CD4-positive, alpha-beta memory T cell (primary cell): ENCODE data around the gene VPS37C. TPM values are rescaled to one million over a fixed set of nuclear protein-coding genes. Genes with fewer than 3 reads are reported as not detected.

Experiments
- CTCF ChIA-PET: fragments of 350-600 bp; sonication (Branson Sonifier 250); formaldehyde crosslinking; loops from one replicate; lab custom pipeline; 2021; ENCODE audit warnings: inconsistent platforms; ENCODE audit not compliant: partially characterized antibody; lab: Charles Lee
- POLR2A ChIA-PET: fragments of 350-600 bp; sonication (Branson Sonifier 250); formaldehyde crosslinking; loops from one replicate; lab custom pipeline; 2021; ENCODE audit not compliant: partially characterized antibody; lab: Charles Lee
- DNase-seq, 5 donors: peaks; one replicate each; pipeline versions ENCODE4 v3.0.0 to v3.0.0-alpha.2; 2020 to 2022; ENCODE audit warnings: mixed read lengths in 1 of 5
- H3K27ac ChIP-seq: one replicate; pipeline ENCODE4 v1.7.0; 2013; ENCODE audit warnings: low read depth, low read length
- H3K27me3 ChIP-seq: 2 replicates; pipeline ENCODE4 v1.7.0; 2013; ENCODE audit warnings: mild to moderate bottlenecking, low read length, moderate library complexity; ENCODE audit not compliant: insufficient read depth
- H3K36me3 ChIP-seq: 2 replicates; pipeline ENCODE4 v1.7.0; 2013; ENCODE audit warnings: mild to moderate bottlenecking, low read length, moderate library complexity; ENCODE audit not compliant: insufficient read depth
- H3K4me1 ChIP-seq: 2 replicates; pipeline ENCODE4 v1.7.0; 2013; ENCODE audit warnings: mild to moderate bottlenecking, low read length, moderate library complexity; ENCODE audit not compliant: insufficient read depth
- H3K4me3 ChIP-seq, 2 donors: one replicate each; pipeline ENCODE4 v1.7.0; 2013; ENCODE audit warnings: low read length in 2 of 2, mild to moderate bottlenecking in 1 of 2
- H3K9me3 ChIP-seq, 2 donors: one replicate each; pipeline ENCODE4 v1.7.0; 2013; ENCODE audit warnings: low read length in 2 of 2, control low read depth in 1 of 2; ENCODE audit not compliant: control insufficient read depth in 1 of 2
- H3K27ac Mint-ChIP-seq, 7 donors: one replicate each; pipeline ENCODE4 v1.8.0; 2020 to 2021; ENCODE audit warnings: mixed read lengths in 7 of 7, mild to moderate bottlenecking in 6 of 7, inconsistent platforms in 3 of 7, moderate library complexity in 3 of 7
- H3K27me3 Mint-ChIP-seq, 2 donors: one replicate each; pipeline ENCODE4 v1.8.0; 2020 to 2021; ENCODE audit warnings: mixed read lengths in 2 of 2
- H3K36me3 Mint-ChIP-seq, 2 donors: one replicate each; pipeline ENCODE4 v1.8.0; 2020 to 2021; ENCODE audit warnings: mixed read lengths in 2 of 2, inconsistent platforms in 1 of 2, mild to moderate bottlenecking in 1 of 2
- H3K4me1 Mint-ChIP-seq, 4 donors: one replicate each; pipeline ENCODE4 v1.8.0; 2020 to 2021; ENCODE audit warnings: mixed read lengths in 4 of 4, mild to moderate bottlenecking in 1 of 4
- H3K4me3 Mint-ChIP-seq, 8 donors: one replicate each; pipeline ENCODE4 v1.8.0; 2020 to 2021; ENCODE audit warnings: mixed read lengths in 8 of 8, mild to moderate bottlenecking in 7 of 8, moderate library complexity in 6 of 8, inconsistent platforms in 3 of 8
- H3K9me3 Mint-ChIP-seq, 8 donors: one replicate each; pipeline ENCODE4 v1.8.0; 2020 to 2021; ENCODE audit warnings: mixed read lengths in 8 of 8, mild to moderate bottlenecking in 5 of 8, inconsistent platforms in 3 of 8, moderate library complexity in 1 of 8
- intact Hi-C: fragments of 100-400 bp; cut with micrococcal nuclease; formaldehyde crosslinking; loops from one replicate; pipeline ENCODE4 v1.15.1; 2023
- polyA plus RNA-seq, 2 donors: library from polyadenylated mRNA; unstranded; fragments of 300-500 nt; fragmentation: Illumina TruSeq; gene quantifications; one replicate each; pipeline ENCODE4 v1.2.3, GENCODE V29; 2021
- total RNA-seq, 2 experiments: library from RNA; stranded (reverse); gene quantifications; one replicate each; pipeline ENCODE4 v1.2.3, GENCODE V29; 2021

Gene VPS37C
- total and polyA plus RNA-seq, 4 experiments from 2014 or later: 0.25 to 7.9 (median 4.1) TPM

DNA sequence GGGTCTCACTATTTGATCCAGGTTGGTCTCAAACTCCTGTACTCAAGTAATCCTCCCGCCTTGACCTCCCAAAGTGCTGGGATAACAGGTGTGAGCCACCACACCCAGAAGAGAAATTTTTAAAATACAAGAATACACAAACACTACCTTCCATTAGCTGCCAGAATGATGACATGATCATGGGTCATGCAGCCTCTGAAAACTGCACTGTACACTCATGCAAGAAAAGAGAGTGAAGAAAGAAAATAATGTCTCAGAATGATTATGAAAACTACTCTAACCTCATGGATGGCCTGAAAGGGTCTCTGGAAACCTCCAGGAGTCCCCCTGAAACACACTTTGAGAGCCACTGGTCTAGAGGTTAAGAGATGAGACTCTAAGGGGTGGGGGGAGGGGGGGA, 18.8 kb downstream of the VPS37C start:
- Mint-ChIP-seq H3K27ac (peak overlapping the region in 1 of 7 donors; percentile 19), H3K4me1 (peaks cover 2 to 6% (median 5%) of the 10 kb centered on the region in 4 donors), H3K27me3 (no peaks in the 10 kb centered on the region), H3K36me3 (peaks cover 7% of the 10 kb centered on the region in 2 donors), H3K9me3 (peaks cover 0 to 2% (median 0%) of the 10 kb centered on the region in 8 donors), H3K4me3 (no peak overlapping the region)
- ChIA-PET POLR2A (interaction anchor here (1.0 kb wide), 1 partner anchor 122 kb away, joined by 3 read pairs; no protein-coding TSS in a partner anchor), CTCF (interaction anchor here (0.9 to 4.1 kb wide), 6 partner anchors 11 to 173 kb away, joined by 3 to 16 read pairs (median 4); partner anchors contain the start of gene CD5)
- DNase-seq: no peak
- H3K27me3 ChIP-seq: no peaks in the 10 kb centered on the region
- intact Hi-C loops: no loop called here
- no peak overlapping the region for H3K27ac ChIP-seq
- no peaks in the 10 kb centered on the region for H3K9me3 ChIP-seq
- H3K4me1 ChIP-seq: no peaks in the 10 kb centered on the region
- no peak overlapping the region for H3K4me3 ChIP-seq
- H3K36me3 ChIP-seq: peaks cover 7% of the 10 kb centered on the region

DNA sequence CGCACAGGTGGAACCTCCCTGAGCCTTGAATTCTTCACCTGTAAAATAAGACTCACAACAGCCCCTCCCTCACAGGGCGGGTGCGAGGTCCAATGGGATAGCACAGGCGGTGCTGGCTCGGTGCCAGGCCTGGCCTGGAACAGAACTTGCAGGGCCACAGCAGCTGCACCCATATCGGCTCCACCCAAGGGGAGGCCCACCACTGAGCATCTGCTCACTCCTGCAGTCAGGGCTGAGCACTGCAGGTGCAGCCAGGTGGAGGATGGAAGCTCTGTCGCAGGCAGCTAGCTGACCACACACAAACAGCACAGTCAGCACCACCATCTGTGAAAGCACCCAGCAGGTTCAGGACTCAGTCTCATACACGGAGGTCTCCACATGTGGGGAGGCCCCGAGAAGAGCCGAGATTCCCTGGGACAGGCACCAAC, 19.6 kb downstream of the VPS37C start:
- H3K27me3 ChIP-seq: no peaks in the 10 kb centered on the region
- intact Hi-C loops: no loop called here
- no peak overlapping the region for H3K4me3 ChIP-seq
- H3K27ac Mint-ChIP-seq: no peak overlapping the region
- CTCF ChIA-PET: interaction anchor here (0.6 to 4.1 kb wide), 6 partner anchors 12 to 172 kb away, joined by 3 to 16 read pairs (median 4); partner anchors contain the start of gene CD5
- no peak overlapping the region for H3K4me3 Mint-ChIP-seq
- H3K27me3 Mint-ChIP-seq: no peaks in the 10 kb centered on the region
- H3K9me3 ChIP-seq: no peaks in the 10 kb centered on the region
- peaks cover 11 to 12% of the 10 kb centered on the region in 2 donors for H3K36me3 Mint-ChIP-seq
- POLR2A ChIA-PET: interaction anchor here (1.0 kb wide), 2 partner anchors 12 to 121 kb away, joined by 3 read pairs; no protein-coding TSS in a partner anchor
- H3K27ac ChIP-seq: no peak overlapping the region
- peaks cover 0 to 2% (median 0%) of the 10 kb centered on the region in 8 donors for H3K9me3 Mint-ChIP-seq
- peaks cover 7% of the 10 kb centered on the region for H3K36me3 ChIP-seq
- no peak for DNase-seq
- peaks cover under 1 to 6% (median 2%) of the 10 kb centered on the region in 4 donors for H3K4me1 Mint-ChIP-seq
- no peaks in the 10 kb centered on the region for H3K4me1 ChIP-seq

GRCh38 chr11:61140416-61140815, 20.8 kb downstream of the VPS37C start:
- Histone ChIP-seq H3K27ac (no peak overlapping the region), H3K9me3 (no peaks in the 10 kb centered on the region), H3K27me3 (no peaks in the 10 kb centered on the region), H3K4me3 (no peak overlapping the region), H3K36me3 (peaks cover 7% of the 10 kb centered on the region), H3K4me1 (no peaks in the 10 kb centered on the region)
- peaks cover 8 to 11% of the 10 kb centered on the region in 2 donors for H3K36me3 Mint-ChIP-seq
- ChIA-PET CTCF (interaction anchor here (1.7 to 4.1 kb wide), 2 partner anchors 11 to 47 kb away, joined by 4 to 16 read pairs; no protein-coding TSS in a partner anchor), POLR2A (interaction anchor here (0.8 kb wide), 1 partner anchor 57 kb away, joined by 3 read pairs; no protein-coding TSS in a partner anchor)
- H3K27ac Mint-ChIP-seq: no peak overlapping the region
- peaks cover 0 to 2% (median 0%) of the 10 kb centered on the region in 4 donors for H3K4me1 Mint-ChIP-seq
- intact Hi-C loops: no loop called here
- H3K4me3 Mint-ChIP-seq: no peak overlapping the region
- peaks cover 0 to 2% (median 0%) of the 10 kb centered on the region in 8 donors for H3K9me3 Mint-ChIP-seq
- no peaks in the 10 kb centered on the region for H3K27me3 Mint-ChIP-seq
- DNase-seq: no peak

DNA sequence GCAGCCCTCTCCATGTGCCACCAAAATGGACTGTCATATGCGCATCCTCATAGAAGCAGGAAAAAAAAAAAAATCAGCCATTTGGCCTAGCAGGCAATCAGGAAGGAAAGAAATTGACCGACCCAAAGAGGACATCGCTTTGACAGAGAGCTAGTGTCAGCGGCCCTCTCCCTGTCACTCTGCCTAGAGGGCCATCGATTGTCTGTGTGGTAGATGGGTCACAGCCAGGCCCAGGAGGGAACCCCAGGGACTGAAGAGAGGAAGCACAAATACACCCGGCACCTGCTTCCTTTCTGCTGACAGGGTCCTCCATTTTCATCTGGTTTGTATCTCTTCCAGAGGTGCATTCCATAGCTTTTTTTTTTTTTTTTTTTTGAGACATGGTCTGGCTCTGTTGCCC, 21.8 kb downstream of the VPS37C start:
- DNase-seq: no peak
- H3K4me1 Mint-ChIP-seq: peaks cover 0 to 2% (median 0%) of the 10 kb centered on the region in 4 donors
- POLR2A ChIA-PET: interaction anchor here (1.2 kb wide), 1 partner anchor 12 kb away, joined by 4 read pairs; no protein-coding TSS in a partner anchor

DNA sequence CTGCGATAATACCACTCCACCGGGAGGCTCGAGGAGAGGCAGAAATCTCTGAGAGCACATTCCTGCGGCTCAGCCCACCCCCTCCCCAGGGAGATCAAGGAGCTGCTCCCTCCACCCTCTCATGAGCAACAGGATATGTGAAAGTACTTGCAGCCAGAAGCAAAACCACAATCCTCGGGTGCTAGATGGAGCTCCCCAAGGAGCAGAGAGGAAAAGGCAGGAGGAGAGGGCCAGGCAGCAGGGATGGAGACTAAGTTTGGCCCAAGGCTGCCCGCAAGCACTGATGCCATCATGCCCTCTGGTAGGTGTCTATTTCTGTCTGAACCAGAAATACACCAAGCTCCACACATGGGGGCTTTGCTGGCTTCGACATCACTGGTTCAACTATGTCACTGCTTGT, 22.3 kb downstream of the VPS37C start:
- CTCF ChIA-PET: interaction anchor here (1.0 to 4.1 kb wide), 3 partner anchors 9 to 169 kb away, joined by 4 to 16 read pairs (median 4); no protein-coding TSS in a partner anchor
- H3K27ac ChIP-seq: no peak overlapping the region
- peak overlapping the region in 1 of 7 donors; percentile 13 for H3K27ac Mint-ChIP-seq
- H3K4me3 Mint-ChIP-seq: no peak overlapping the region
- H3K36me3 Mint-ChIP-seq: peaks cover 8 to 14% of the 10 kb centered on the region in 2 donors
- intact Hi-C loops: no loop called here
- H3K4me1 ChIP-seq: no peaks in the 10 kb centered on the region
- H3K27me3 Mint-ChIP-seq: no peaks in the 10 kb centered on the region
- POLR2A ChIA-PET: interaction anchor here (1.0 to 1.2 kb wide), 2 partner anchors 9 to 11 kb away, joined by 3 to 4 read pairs; no protein-coding TSS in a partner anchor
- no peak for DNase-seq
- H3K9me3 ChIP-seq: no peaks in the 10 kb centered on the region
- no peaks in the 10 kb centered on the region for H3K9me3 Mint-ChIP-seq
- H3K4me3 ChIP-seq: no peak overlapping the region
- peaks cover 0 to 2% (median 0%) of the 10 kb centered on the region in 4 donors for H3K4me1 Mint-ChIP-seq
- H3K36me3 ChIP-seq: peaks cover 7% of the 10 kb centered on the region
- no peaks in the 10 kb centered on the region for H3K27me3 ChIP-seq

More for the DNA sequence above, 21.8 kb downstream of the VPS37C start:
- no peaks in the 10 kb centered on the region for H3K27me3 ChIP-seq
- Mint-ChIP-seq H3K27ac (peak overlapping the region in 1 of 7 donors; percentile 42), H3K36me3 (peaks cover 8 to 13% of the 10 kb centered on the region in 2 donors), H3K9me3 (no peaks in the 10 kb centered on the region), H3K27me3 (no peaks in the 10 kb centered on the region), H3K4me3 (no peak overlapping the region)
- no peaks in the 10 kb centered on the region for H3K9me3 ChIP-seq
- peaks cover 7% of the 10 kb centered on the region for H3K36me3 ChIP-seq
- H3K4me3 ChIP-seq: no peak overlapping the region
- no peaks in the 10 kb centered on the region for H3K4me1 ChIP-seq
- no peak overlapping the region for H3K27ac ChIP-seq
- intact Hi-C loops: no loop called here
- CTCF ChIA-PET: interaction anchor here (1.0 to 4.1 kb wide), 2 partner anchors 10 to 170 kb away, joined by 4 to 16 read pairs; no protein-coding TSS in a partner anchor

DNA sequence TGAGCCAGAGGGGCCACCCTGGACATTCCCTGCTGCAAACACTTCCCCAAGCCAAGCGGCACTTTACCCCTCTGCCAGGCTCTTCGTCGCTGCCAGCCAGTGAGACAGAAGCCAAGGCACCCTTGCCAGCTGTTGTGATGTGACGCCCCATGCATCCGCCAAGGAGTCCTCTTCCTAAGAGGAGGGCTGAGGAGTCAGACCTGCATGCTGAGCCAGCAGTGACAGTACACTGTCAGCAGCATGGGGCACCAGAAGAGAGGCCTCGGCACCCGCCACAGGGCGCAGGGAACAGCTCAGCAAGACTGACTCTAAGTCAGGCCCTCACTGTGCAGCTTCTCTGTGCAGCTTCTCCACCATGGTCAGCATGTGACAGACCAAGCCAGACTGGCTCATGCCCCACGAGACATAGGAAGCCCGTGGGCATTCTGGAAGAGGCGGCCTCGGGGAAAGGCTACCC, 26.4 kb downstream of the VPS37C start:
- ChIA-PET CTCF (interaction anchor here (1.2 to 2.4 kb wide), 3 partner anchors 52 to 165 kb away, joined by 3 to 9 read pairs (median 6); no protein-coding TSS in a partner anchor), POLR2A (interaction anchor here (0.7 to 1.5 kb wide), 3 partner anchors 51 to 195 kb away, joined by 3 to 5 read pairs (median 4); partner anchors contain the start of gene CD6)
- H3K27me3 ChIP-seq: no peaks in the 10 kb centered on the region
- peaks cover 7% of the 10 kb centered on the region for H3K4me1 ChIP-seq
- no peak overlapping the region for H3K4me3 ChIP-seq
- H3K27me3 Mint-ChIP-seq: no peaks in the 10 kb centered on the region
- H3K4me3 Mint-ChIP-seq: no peak overlapping the region
- no peak overlapping the region for H3K27ac ChIP-seq
- H3K27ac Mint-ChIP-seq: peak overlapping the region in 1 of 7 donors; percentile 67
- intact Hi-C loops: no loop called here
- H3K4me1 Mint-ChIP-seq: peaks cover 3 to 8% (median 4%) of the 10 kb centered on the region in 4 donors
- H3K9me3 ChIP-seq: no peaks in the 10 kb centered on the region
- no peak for DNase-seq
- H3K36me3 ChIP-seq: peaks cover 7% of the 10 kb centered on the region
- no peaks in the 10 kb centered on the region for H3K9me3 Mint-ChIP-seq
- peaks cover 8 to 20% of the 10 kb centered on the region in 2 donors for H3K36me3 Mint-ChIP-seq
